Measurements from ENCODE around the gene MGST2.
A peak's percentile ranks its signal among the peaks of the same experiment; 100 is the strongest.

Gene MGST2

DNA sequence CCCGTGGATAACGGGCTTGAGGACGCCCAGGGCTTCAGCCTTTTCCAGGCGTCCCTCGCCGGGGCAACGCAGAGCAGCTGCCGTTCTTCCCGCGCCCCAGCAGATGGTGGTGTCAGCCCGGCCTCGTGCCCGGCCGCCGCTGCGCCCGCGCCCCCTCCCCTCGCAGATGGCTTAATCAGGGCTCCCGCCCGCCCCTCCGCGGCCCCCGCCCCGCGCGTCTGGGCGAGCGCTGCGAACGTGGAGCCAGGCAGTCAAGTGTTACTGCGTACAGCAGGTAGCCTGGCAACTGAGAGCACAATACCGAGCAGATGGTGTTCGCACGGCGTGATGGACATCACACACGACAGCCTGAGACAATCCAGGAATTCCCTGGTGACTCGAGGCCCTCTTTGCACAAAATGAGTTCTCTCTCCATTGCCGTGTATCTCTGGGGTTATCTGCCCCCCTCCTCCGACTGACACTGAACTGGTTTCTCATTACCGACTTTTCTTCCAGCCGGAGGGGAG lies 69.3 kb downstream of the MGST2 start:
- Histone ChIP-seq H3K27me3 (ENCODE audit: control insufficient read depth, insufficient read depth, low read length) (no peaks in the 10 kb centered on the region), H3K4me2 (ENCODE audit: low read length) (peak overlapping the region; percentile 90), H3K9ac (ENCODE audit: low read depth, low read length) (peak overlapping the region; percentile 61), H3K4me3 (ENCODE audit: low read length) (peak overlapping the region; percentile 70), H3K36me3 (ENCODE audit: insufficient read depth, low read length) (no peaks in the 10 kb centered on the region), H3K4me1 (ENCODE audit: control insufficient read depth, insufficient read depth, low read length) (peaks cover 12% of the 10 kb centered on the region), H3K9me3 (replicated peaks; ENCODE audit: low read length) (no peaks in the 10 kb centered on the region)

DNA sequence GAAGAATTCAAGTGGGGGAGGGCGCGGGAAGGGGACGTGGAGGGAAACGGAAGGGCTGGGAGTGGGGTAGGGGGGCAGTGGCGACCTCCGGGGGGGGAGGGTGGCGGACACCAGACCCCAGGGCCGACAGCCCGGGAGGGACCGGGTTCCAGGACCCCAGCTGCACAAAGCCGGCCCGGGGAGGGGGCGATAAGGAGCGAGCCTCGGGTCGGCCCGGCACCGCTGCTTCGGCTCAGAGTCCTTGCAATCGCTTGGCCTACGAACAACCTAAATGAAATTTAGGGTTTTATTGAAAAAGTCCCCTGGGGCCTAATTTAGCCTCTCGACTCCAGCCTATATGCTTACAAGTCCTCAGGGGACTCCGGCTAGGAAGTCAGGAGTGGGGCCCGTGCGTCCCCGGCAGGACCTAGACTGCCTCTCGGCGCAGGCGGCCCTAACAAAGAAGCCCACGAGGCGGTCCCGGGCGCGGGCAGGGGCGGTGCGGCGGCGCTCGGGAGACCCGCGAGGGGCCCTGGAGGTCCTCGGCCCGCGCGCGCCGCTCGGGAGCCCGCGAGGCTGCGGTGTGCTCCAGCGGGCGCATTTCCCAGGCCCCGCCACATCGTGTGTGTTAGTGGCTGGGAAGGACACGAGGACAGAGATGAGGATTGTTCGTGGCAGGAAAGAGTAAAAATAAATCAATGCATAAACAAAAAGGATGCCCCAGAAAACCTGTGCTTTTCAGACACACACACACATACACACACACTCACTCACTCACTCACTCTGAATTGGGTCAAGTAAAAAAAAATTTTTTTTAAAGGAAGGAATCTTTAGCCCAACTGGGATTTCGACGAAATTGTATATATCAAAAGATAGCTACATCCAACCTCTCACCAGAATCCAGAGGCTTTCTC lies 70.0 kb downstream of the MGST2 start:
- H3K9me3 ChIP-seq (replicated peaks; ENCODE audit: low read length): no peaks in the 10 kb centered on the region
- peak overlapping the region; percentile 70 for H3K4me3 ChIP-seq (ENCODE audit: low read length)
- H3K36me3 ChIP-seq (ENCODE audit: insufficient read depth, low read length): no peaks in the 10 kb centered on the region
- peak overlapping the region; percentile 90 for H3K4me2 ChIP-seq (ENCODE audit: low read length)
- no peaks in the 10 kb centered on the region for H3K27me3 ChIP-seq (ENCODE audit: control insufficient read depth, insufficient read depth, low read length)
- peak overlapping the region; percentile 28 for H3K9ac ChIP-seq (ENCODE audit: low read depth, low read length)
- H3K4me1 ChIP-seq (ENCODE audit: control insufficient read depth, insufficient read depth, low read length): peaks cover 19% of the 10 kb centered on the region

- Histone ChIP-seq H3K4me3 (ENCODE audit: low read length) (no peak overlapping the region), H3K27me3 (ENCODE audit: control insufficient read depth, insufficient read depth, low read length) (no peaks in the 10 kb centered on the region), H3K4me1 (ENCODE audit: control insufficient read depth, insufficient read depth, low read length) (peaks cover 22% of the 10 kb centered on the region)
These were observed 70.6 kb downstream of the MGST2 start for GRCh38 chr4:139736274-139736660.

GRCh38 chr4:139736661-139737060 lies 71.0 kb downstream of the MGST2 start:
- Histone ChIP-seq H3K27me3 (ENCODE audit: control insufficient read depth, insufficient read depth, low read length) (no peaks in the 10 kb centered on the region), H3K4me3 (ENCODE audit: low read length) (no peak overlapping the region), H3K9ac (ENCODE audit: low read depth, low read length) (no peak overlapping the region), H3K4me1 (ENCODE audit: control insufficient read depth, insufficient read depth, low read length) (peaks cover 22% of the 10 kb centered on the region), H3K4me2 (ENCODE audit: low read length) (no peak overlapping the region), H3K9me3 (replicated peaks; ENCODE audit: low read length) (no peaks in the 10 kb centered on the region), H3K36me3 (ENCODE audit: insufficient read depth, low read length) (no peaks in the 10 kb centered on the region)

More at GRCh38 chr4:139736274-139736660, 70.6 kb downstream of the MGST2 start:
- Histone ChIP-seq H3K9ac (ENCODE audit: low read depth, low read length) (no peak overlapping the region), H3K36me3 (ENCODE audit: insufficient read depth, low read length) (no peaks in the 10 kb centered on the region), H3K4me2 (ENCODE audit: low read length) (no peak overlapping the region), H3K9me3 (replicated peaks; ENCODE audit: low read length) (no peaks in the 10 kb centered on the region)

GRCh38 chr4:139738846-139739613 lies 73.4 kb downstream of the MGST2 start:
- Histone ChIP-seq H3K4me3 (ENCODE audit: low read length) (no peak overlapping the region), H3K4me1 (ENCODE audit: control insufficient read depth, insufficient read depth, low read length) (peaks cover 21% of the 10 kb centered on the region), H3K27me3 (ENCODE audit: control insufficient read depth, insufficient read depth, low read length) (no peaks in the 10 kb centered on the region), H3K4me2 (ENCODE audit: low read length) (no peak overlapping the region), H3K9ac (ENCODE audit: low read depth, low read length) (no peak overlapping the region), H3K36me3 (ENCODE audit: insufficient read depth, low read length) (no peaks in the 10 kb centered on the region), H3K9me3 (replicated peaks; ENCODE audit: low read length) (no peaks in the 10 kb centered on the region)

GRCh38 chr4:139740121-139740520 lies 74.5 kb downstream of the MGST2 start:
- Histone ChIP-seq H3K4me3 (ENCODE audit: low read length) (no peak overlapping the region), H3K9me3 (replicated peaks; ENCODE audit: low read length) (no peaks in the 10 kb centered on the region), H3K4me1 (ENCODE audit: control insufficient read depth, insufficient read depth, low read length) (peaks cover 11% of the 10 kb centered on the region), H3K36me3 (ENCODE audit: insufficient read depth, low read length) (no peaks in the 10 kb centered on the region), H3K4me2 (ENCODE audit: low read length) (no peak overlapping the region), H3K27me3 (ENCODE audit: control insufficient read depth, insufficient read depth, low read length) (no peaks in the 10 kb centered on the region), H3K9ac (ENCODE audit: low read depth, low read length) (no peak overlapping the region)

DNA sequence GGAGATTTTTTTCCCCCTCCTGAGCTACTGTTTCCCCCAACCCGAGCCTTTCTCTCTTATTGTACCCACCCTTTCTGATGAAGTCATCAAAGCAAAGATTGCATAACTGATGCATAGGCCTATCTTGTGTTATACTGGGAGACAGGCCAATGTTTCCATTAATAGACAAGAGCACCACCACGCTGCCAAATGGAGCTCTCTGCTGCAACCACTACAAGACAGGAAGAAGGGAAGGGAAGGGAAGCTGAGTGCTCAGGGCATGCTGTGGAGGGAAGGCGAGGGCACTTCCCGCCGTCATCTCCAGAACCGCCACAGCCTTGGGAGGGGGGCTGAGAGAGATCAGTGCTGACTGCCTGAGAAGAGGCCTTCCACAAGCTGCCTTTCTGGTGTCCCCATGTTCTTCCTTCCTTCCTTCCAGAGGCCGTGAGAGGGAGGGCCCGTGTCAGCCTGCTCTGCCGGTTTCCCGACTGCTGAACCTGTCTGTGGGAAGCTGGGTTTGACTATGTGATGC lies 75.0 kb downstream of the MGST2 start:
- Histone ChIP-seq H3K9me3 (replicated peaks; ENCODE audit: low read length) (no peaks in the 10 kb centered on the region), H3K4me1 (ENCODE audit: control insufficient read depth, insufficient read depth, low read length) (peaks cover 11% of the 10 kb centered on the region), H3K9ac (ENCODE audit: low read depth, low read length) (no peak overlapping the region), H3K4me2 (ENCODE audit: low read length) (no peak overlapping the region), H3K36me3 (ENCODE audit: insufficient read depth, low read length) (no peaks in the 10 kb centered on the region), H3K27me3 (ENCODE audit: control insufficient read depth, insufficient read depth, low read length) (no peaks in the 10 kb centered on the region), H3K4me3 (ENCODE audit: low read length) (no peak overlapping the region)

DNA sequence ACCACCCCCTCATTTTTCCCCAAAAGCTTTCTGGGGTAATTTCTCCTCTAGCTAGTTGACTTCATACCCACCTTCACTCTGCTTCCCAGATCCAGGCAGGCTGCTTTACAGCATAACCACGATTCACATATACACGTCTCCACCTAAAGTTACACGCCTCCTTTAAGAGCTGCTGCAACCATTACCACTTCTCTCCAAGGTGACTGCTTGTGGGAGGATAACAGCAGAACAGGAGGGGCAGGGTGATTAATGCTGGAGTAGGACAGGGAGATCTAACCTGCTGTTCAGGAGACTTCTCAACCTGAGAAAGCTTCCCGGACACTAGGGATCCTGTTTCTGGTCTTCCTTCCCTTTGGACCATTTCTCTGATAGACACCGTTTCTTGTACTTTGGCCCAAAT lies 77.4 kb downstream of the MGST2 start:
- no peak overlapping the region for H3K4me3 ChIP-seq (ENCODE audit: low read length)
- no peak overlapping the region for H3K9ac ChIP-seq (ENCODE audit: low read depth, low read length)
- H3K4me2 ChIP-seq (ENCODE audit: low read length): no peak overlapping the region
- peaks cover 11% of the 10 kb centered on the region for H3K4me1 ChIP-seq (ENCODE audit: control insufficient read depth, insufficient read depth, low read length)
- peaks cover 4% of the 10 kb centered on the region for H3K27me3 ChIP-seq (ENCODE audit: control insufficient read depth, insufficient read depth, low read length)
- no peaks in the 10 kb centered on the region for H3K9me3 ChIP-seq (replicated peaks; ENCODE audit: low read length)
- no peaks in the 10 kb centered on the region for H3K36me3 ChIP-seq (ENCODE audit: insufficient read depth, low read length)

DNA sequence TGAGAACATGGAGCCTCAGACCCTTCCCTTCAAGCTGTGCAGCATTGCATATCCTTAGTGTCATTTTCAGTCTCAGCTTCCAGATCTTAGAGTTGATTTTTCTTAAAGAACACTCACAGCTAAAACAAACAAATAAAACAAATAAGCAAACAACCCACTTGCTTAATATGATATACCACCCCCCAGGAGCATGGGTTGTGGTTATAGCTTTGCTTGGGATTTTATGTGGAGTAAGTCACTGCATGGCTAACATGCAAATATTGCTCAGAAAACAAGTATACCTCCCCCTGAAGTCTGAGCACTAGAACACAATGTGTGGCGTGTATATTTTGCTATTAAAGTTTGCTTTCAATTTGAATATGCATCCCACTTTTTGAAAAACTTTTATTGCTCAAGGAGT lies 78.6 kb downstream of the MGST2 start:
- H3K9me3 ChIP-seq (replicated peaks; ENCODE audit: low read length): no peaks in the 10 kb centered on the region
- H3K9ac ChIP-seq (ENCODE audit: low read depth, low read length): no peak overlapping the region
- peaks cover 11% of the 10 kb centered on the region for H3K4me1 ChIP-seq (ENCODE audit: control insufficient read depth, insufficient read depth, low read length)
- no peak overlapping the region for H3K4me3 ChIP-seq (ENCODE audit: low read length)
- H3K36me3 ChIP-seq (ENCODE audit: insufficient read depth, low read length): no peaks in the 10 kb centered on the region
- no peak overlapping the region for H3K4me2 ChIP-seq (ENCODE audit: low read length)
- H3K27me3 ChIP-seq (ENCODE audit: control insufficient read depth, insufficient read depth, low read length): peaks cover 4% of the 10 kb centered on the region

DNA sequence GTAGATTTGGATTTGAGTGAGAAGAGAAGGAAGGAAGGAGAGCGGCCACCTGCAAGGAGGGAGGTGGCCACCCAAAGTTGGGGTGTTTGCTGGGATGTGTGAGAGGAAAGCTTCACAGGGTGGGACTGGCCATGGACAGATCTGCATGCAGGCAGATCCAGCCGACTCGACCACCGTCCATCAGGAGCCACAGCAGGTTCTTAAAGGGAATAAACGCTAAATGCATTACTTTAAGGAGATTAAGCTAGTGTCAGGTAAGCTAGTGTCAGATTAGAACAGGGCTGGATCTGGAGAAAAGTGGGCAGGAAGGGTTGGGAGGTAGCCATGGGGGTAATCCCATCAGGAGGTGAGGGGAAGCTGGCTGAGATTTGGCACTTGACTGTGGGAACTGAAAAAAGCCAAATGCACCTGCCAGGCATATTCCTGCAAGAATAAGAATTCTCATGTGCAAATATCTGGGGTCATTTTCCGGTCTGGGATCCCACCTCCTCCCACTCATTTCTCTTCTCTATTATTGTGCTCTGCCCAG lies 79.6 kb downstream of the MGST2 start:
- Histone ChIP-seq H3K4me2 (ENCODE audit: low read length) (no peak overlapping the region), H3K4me1 (ENCODE audit: control insufficient read depth, insufficient read depth, low read length) (peaks cover 8% of the 10 kb centered on the region), H3K36me3 (ENCODE audit: insufficient read depth, low read length) (no peaks in the 10 kb centered on the region), H3K27me3 (ENCODE audit: control insufficient read depth, insufficient read depth, low read length) (peaks cover 4% of the 10 kb centered on the region), H3K4me3 (ENCODE audit: low read length) (no peak overlapping the region), H3K9me3 (replicated peaks; ENCODE audit: low read length) (no peaks in the 10 kb centered on the region), H3K9ac (ENCODE audit: low read depth, low read length) (no peak overlapping the region)

DNA sequence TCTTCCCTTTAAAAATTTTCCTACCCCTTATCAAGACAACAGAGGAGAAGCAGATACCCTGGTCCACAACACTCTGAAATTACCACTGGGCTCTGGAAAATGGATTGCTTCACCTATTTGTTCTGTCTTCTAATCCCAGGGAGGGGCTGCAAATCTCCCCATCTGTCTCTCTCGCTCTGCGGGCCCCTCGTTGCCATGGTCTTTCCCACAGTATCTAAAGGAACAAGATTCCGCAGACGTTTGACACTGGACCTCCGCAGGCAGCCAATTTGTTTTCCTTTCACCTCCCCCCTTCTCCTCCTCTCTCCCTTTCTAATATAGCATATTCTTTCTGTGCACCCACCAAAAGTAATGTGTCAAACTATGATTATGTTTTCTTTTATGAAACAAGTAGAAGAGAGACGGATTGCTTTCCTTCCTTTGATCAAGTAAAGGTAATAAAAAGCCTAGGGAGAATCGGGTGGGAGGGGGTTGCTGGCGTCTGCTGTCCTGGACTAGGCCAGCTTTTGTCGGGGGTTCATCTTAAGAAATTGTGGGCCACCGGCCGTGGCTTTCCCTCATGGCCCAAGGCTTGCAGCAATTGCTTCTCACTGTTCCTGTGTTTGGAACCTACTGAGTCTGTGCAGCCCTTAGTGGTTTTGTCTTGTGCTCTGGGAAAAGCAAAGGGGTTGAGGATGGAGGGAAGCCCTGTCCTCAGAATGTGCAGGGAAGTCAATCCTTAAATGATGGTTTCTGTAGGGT lies 81.0 kb downstream of the MGST2 start:
- Histone ChIP-seq H3K27me3 (ENCODE audit: control insufficient read depth, insufficient read depth, low read length) (peaks cover 4% of the 10 kb centered on the region), H3K9ac (ENCODE audit: low read depth, low read length) (no peak overlapping the region), H3K4me2 (ENCODE audit: low read length) (no peak overlapping the region), H3K36me3 (ENCODE audit: insufficient read depth, low read length) (no peaks in the 10 kb centered on the region), H3K9me3 (replicated peaks; ENCODE audit: low read length) (no peaks in the 10 kb centered on the region), H3K4me3 (ENCODE audit: low read length) (no peak overlapping the region), H3K4me1 (ENCODE audit: control insufficient read depth, insufficient read depth, low read length) (no peaks in the 10 kb centered on the region)

Data from skeletal muscle satellite cell (primary cell).